Activated naive CD8-positive, alpha-beta T cell treated with anti-CD3 and anti-CD28 coated beads, Interleukin-2, amount 50 U/mL, for 24 hours (primary cell): ENCODE measurements around the gene SRM.
"Not testable (repeated sequence)": the region's sequence is repeated elsewhere in the genome, so short reads cannot be mapped to it uniquely, and the experiment has no call there.

Experiments
- ATAC-seq: fragments of 150-1000 bp; cut with Tn5 transposase; one replicate; pipeline ENCODE4 v1.10.0; 2021
- DNase-seq: peaks from one replicate; pipeline ENCODE4 v3.0.0; 2021
- H3K27ac Mint-ChIP-seq: one replicate; pipeline ENCODE4 v1.8.0; 2021; ENCODE audit warnings: mild to moderate bottlenecking, mixed read lengths
- H3K27me3 Mint-ChIP-seq: one replicate; pipeline ENCODE4 v1.8.0; 2021; ENCODE audit warnings: mixed read lengths
- H3K36me3 Mint-ChIP-seq: one replicate; pipeline ENCODE4 v1.8.0; 2021; ENCODE audit warnings: low read depth, mixed read lengths
- H3K4me1 Mint-ChIP-seq: one replicate; pipeline ENCODE4 v1.8.0; 2021; ENCODE audit warnings: mixed read lengths
- H3K4me3 Mint-ChIP-seq: one replicate; pipeline ENCODE4 v1.8.0; 2021; ENCODE audit warnings: mild to moderate bottlenecking, moderate library complexity, mixed read lengths
- H3K9me3 Mint-ChIP-seq: one replicate; pipeline ENCODE4 v1.8.0; 2021; ENCODE audit warnings: mixed read lengths

Gene SRM

GRCh38 chr1:11057477-11057876, 2.3 kb downstream of the SRM start:
- H3K4me3 Mint-ChIP-seq: peak overlapping the region; percentile 95
- no peaks in the 10 kb centered on the region for H3K27me3 Mint-ChIP-seq
- H3K36me3 Mint-ChIP-seq: peaks cover 41% of the 10 kb centered on the region
- ATAC-seq (no peak), DNase-seq (no peak)
- peak overlapping the region; percentile 95 for H3K27ac Mint-ChIP-seq
- H3K9me3 Mint-ChIP-seq: no peaks in the 10 kb centered on the region
- peaks cover 47% of the 10 kb centered on the region for H3K4me1 Mint-ChIP-seq

DNA sequence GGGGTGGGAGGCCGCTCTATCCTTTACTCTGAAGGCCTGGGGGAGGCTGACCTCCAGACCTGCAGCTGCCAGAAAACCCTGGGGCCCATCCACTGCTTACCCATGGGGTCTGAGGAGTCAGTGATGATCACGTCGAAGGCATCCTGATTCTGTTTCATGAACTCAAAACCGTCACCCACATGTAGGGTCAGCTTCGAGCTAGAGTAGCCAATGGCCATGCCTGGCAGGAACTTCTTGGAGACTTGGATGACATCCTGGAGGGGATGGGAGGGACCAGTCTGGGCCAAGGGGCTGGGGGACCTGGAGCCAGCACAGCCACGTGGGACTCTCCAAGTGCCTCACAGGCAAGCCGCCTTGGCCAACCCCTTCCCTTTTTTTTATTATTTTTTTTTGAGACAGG, 3.3 kb downstream of the SRM start:
- H3K27ac Mint-ChIP-seq: no peak overlapping the region
- H3K36me3 Mint-ChIP-seq: peaks cover 34% of the 10 kb centered on the region
- ATAC-seq (no peak), DNase-seq (no peak)
- no peaks in the 10 kb centered on the region for H3K9me3 Mint-ChIP-seq
- no peak overlapping the region for H3K4me3 Mint-ChIP-seq
- H3K27me3 Mint-ChIP-seq: no peaks in the 10 kb centered on the region
- H3K4me1 Mint-ChIP-seq: peaks cover 39% of the 10 kb centered on the region

DNA sequence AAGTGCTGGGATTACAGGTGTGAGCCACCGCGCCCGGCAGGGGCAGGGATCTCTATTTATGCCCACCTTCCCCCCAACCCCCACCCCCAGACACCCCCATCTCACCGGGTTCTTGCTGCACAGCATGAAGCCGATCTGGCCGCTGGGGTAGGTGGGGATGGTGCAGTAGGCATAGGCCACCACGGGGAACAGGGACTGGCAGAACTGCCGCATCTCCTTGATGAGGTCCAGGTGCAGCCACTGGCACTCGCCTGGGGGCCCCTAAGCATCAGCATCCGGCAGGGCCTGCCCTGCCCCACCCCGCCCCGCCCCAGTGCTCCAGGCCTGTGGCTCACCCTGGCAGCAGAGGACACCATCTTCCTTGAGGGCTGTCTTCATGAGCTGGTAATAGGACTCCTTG, 4.1 kb downstream of the SRM start:
- ATAC-seq (no peak), DNase-seq (no peak)
- no peak overlapping the region for H3K27ac Mint-ChIP-seq
- no peaks in the 10 kb centered on the region for H3K9me3 Mint-ChIP-seq
- no peak overlapping the region for H3K4me3 Mint-ChIP-seq
- H3K4me1 Mint-ChIP-seq: peaks cover 30% of the 10 kb centered on the region
- H3K27me3 Mint-ChIP-seq: no peaks in the 10 kb centered on the region
- H3K36me3 Mint-ChIP-seq: peaks cover 30% of the 10 kb centered on the region

GRCh38 chr1:11054666-11055065, 5.2 kb downstream of the SRM start:
- H3K9me3 Mint-ChIP-seq: no peaks in the 10 kb centered on the region
- H3K27me3 Mint-ChIP-seq: no peaks in the 10 kb centered on the region
- H3K36me3 Mint-ChIP-seq: peaks cover 28% of the 10 kb centered on the region
- H3K4me3 Mint-ChIP-seq: no peak overlapping the region
- peaks cover 26% of the 10 kb centered on the region for H3K4me1 Mint-ChIP-seq
- DNase-seq: no peak
- H3K27ac Mint-ChIP-seq: no peak overlapping the region
- no peak for ATAC-seq

DNA sequence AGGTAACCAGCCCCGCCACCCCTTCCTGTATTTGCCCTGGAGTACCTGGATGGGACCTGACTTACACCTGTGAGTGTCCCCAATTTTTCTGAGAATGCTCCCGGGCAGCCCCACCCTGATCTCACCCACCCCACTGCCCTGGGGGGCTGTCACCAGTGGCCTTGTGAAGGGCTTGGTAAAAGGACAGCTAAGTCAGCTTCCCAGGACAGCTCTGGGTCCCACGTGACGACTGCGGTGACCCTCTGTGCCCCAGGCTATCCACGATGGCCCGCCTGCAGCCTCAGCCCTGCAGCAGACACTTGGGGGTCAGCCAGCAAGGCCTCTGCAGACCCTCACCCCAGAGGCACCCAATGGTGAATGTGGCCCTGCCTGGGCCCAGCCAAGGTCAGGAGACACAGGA, 5.6 kb downstream of the SRM start:
- Mint-ChIP-seq H3K27ac (no peak overlapping the region), H3K4me3 (no peak overlapping the region), H3K27me3 (no peaks in the 10 kb centered on the region), H3K4me1 (peaks cover 25% of the 10 kb centered on the region), H3K9me3 (no peaks in the 10 kb centered on the region), H3K36me3 (peaks cover 27% of the 10 kb centered on the region)
- ATAC-seq: no peak
- DNase-seq: no peak

- Mint-ChIP-seq H3K27ac (no peak overlapping the region), H3K27me3 (no peaks in the 10 kb centered on the region), H3K9me3 (no peaks in the 10 kb centered on the region), H3K4me3 (no peak overlapping the region), H3K4me1 (peaks cover 21% of the 10 kb centered on the region), H3K36me3 (peaks cover 23% of the 10 kb centered on the region)
- peak; percentile 3 for ATAC-seq
- DNase-seq: peak; percentile 42
Observed at GRCh38 chr1:11053758-11054137, 6.1 kb downstream of the SRM start.

GRCh38 chr1:11052839-11053757, 6.7 kb downstream of the SRM start:
- H3K9me3 Mint-ChIP-seq: no peaks in the 10 kb centered on the region
- H3K27me3 Mint-ChIP-seq: no peaks in the 10 kb centered on the region
- no peak overlapping the region for H3K27ac Mint-ChIP-seq
- H3K36me3 Mint-ChIP-seq: peaks cover 17% of the 10 kb centered on the region
- ATAC-seq (peak; percentile 33), DNase-seq (no peak)
- H3K4me3 Mint-ChIP-seq: no peak overlapping the region
- peaks cover 15% of the 10 kb centered on the region for H3K4me1 Mint-ChIP-seq

DNA sequence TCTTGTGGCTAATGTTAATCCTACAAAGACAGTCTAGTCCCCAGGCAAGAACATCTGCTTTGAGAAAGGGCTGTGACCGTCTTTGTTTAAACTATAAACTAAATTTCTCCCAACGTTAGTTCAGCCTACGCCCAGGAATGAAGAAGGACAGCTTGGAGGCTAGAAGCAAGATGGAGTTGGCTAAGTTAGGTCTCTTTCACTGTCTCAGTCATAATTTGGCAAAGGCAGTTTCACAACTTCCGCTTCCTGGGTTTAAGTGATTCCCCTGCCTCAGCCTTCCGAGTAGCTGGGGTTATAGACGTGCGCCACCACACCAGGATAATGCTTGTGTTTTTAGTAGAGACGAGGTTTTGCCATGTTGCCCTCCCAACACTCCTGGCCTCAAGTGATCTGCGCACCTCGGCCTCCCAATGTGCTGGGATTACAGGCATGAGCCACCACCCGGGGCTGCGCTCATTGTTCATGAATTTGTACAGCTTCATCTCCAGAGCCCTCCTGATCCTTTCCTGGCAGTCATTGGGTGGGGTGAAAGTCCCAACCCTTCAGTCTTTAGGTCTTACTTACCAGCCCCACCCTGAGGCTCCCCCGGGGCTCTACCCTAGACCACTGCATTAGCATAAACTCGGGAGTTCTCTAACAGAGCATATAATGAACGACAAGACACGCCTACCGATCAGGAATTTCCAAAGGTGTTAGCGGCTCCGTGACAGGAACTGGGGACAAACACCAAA, 7.9 kb downstream of the SRM start:
- Mint-ChIP-seq H3K4me3 (no peak overlapping the region), H3K36me3 (peaks cover 5% of the 10 kb centered on the region), H3K27ac (no peak overlapping the region), H3K27me3 (no peaks in the 10 kb centered on the region), H3K9me3 (no peaks in the 10 kb centered on the region), H3K4me1 (peaks cover 5% of the 10 kb centered on the region)
- DNase-seq (no peak), ATAC-seq (no peak)

DNA sequence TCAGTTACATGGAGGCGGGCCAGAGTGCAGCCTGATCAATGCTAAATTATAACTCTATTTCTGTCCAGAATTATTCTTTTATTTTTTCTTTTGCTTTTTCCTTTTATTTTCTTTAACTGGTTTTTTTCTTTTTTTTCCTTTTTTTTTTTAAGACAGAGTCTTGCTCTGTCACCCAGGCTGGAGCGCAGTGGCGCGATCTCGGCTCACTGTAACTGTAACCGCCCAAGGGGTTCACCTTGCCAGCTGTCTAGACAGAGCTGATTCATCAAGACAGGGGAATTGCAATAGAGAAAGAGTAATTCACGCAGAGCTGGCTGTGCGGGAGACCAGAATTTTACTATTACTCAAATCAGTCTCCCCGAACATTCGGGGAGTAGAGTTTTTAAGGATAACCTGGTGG, 8.7 kb downstream of the SRM start:
- not testable (repeated sequence) for H3K4me3 Mint-ChIP-seq, DNase-seq, H3K9me3 Mint-ChIP-seq, H3K27me3 Mint-ChIP-seq, H3K4me1 Mint-ChIP-seq, H3K36me3 Mint-ChIP-seq, H3K27ac Mint-ChIP-seq, ATAC-seq

DNA sequence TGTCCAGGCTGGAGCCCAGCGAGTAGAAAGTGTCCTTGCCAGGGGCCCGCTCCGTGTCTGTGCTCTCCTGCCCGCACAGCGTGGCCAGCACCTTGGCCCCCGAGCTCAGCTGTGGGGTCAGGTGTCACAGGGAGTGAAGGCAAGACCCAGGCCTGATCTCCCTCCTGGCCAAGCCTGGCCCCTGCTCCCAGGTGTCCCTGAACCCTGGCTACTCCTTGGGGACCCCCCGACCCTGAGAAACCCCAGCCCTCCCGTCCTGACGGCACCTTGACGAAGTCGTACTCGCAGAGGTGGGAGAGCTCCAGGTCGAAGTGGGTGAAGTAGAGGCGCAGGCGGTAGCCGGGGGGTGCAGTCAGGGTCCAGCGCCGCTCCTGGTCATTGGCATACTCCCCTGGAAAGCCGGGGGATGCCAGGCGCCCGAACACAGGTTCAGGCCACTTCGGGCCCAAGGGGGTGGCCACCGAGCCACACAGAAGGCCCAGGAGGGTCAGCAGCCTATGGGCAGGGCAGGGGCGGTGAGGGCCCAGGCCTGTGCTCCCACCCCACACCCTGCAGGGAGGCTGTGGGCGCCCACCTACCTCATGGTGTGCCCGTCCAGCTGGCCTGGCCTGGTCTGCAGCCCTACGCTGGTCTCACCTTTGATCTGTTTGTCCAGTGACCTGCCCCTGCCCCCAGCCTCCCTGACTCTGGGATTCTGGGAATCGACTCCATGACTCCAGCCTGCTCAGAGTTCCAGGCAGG, 13.0 kb downstream of the SRM start, which contains the start of gene MASP2:
TSS of gene MASP2 (minus strand) at position 615 of the 741 bp plus-strand sequence. CDS start at position 583, 32 bp downstream.
- Mint-ChIP-seq H3K27ac (no peak within 1 kb of the TSS), H3K4me3 (no peak within 1 kb of the TSS), H3K27me3 (no peaks in the 10 kb centered on the region), H3K4me1 (no peaks in the 10 kb centered on the region), H3K36me3 (no peaks in the 10 kb centered on the region), H3K9me3 (no peaks in the 10 kb centered on the region)
- DNase-seq: no peak
- no peak for ATAC-seq

GRCh38 chr1:11046270-11046566, 13.6 kb downstream of the SRM start:
- Mint-ChIP-seq H3K27me3 (no peaks in the 10 kb centered on the region), H3K36me3 (no peaks in the 10 kb centered on the region), H3K4me1 (no peaks in the 10 kb centered on the region), H3K27ac (no peak overlapping the region), H3K9me3 (no peaks in the 10 kb centered on the region), H3K4me3 (no peak overlapping the region)
- DNase-seq (no peak), ATAC-seq (no peak)

GRCh38 chr1:11045428-11046269, 14.2 kb downstream of the SRM start:
- no peaks in the 10 kb centered on the region for H3K4me1 Mint-ChIP-seq

GRCh38 chr1:11044849-11045427, 14.9 kb downstream of the SRM start:
- Mint-ChIP-seq H3K4me1 (no peaks in the 10 kb centered on the region), H3K9me3 (no peaks in the 10 kb centered on the region), H3K27me3 (no peaks in the 10 kb centered on the region), H3K4me3 (no peak overlapping the region), H3K36me3 (no peaks in the 10 kb centered on the region), H3K27ac (no peak overlapping the region)
- no peak for DNase-seq
- ATAC-seq: no peak

More at GRCh38 chr1:11045428-11046269, 14.2 kb downstream of the SRM start:
- ATAC-seq: no peak
- H3K27ac Mint-ChIP-seq: no peak overlapping the region
- DNase-seq: no peak
- H3K9me3 Mint-ChIP-seq: no peaks in the 10 kb centered on the region
- no peaks in the 10 kb centered on the region for H3K36me3 Mint-ChIP-seq
- no peaks in the 10 kb centered on the region for H3K27me3 Mint-ChIP-seq
- no peak overlapping the region for H3K4me3 Mint-ChIP-seq
